ENCODE measurements around the gene WFIKKN1.

Gene WFIKKN1

DNA sequence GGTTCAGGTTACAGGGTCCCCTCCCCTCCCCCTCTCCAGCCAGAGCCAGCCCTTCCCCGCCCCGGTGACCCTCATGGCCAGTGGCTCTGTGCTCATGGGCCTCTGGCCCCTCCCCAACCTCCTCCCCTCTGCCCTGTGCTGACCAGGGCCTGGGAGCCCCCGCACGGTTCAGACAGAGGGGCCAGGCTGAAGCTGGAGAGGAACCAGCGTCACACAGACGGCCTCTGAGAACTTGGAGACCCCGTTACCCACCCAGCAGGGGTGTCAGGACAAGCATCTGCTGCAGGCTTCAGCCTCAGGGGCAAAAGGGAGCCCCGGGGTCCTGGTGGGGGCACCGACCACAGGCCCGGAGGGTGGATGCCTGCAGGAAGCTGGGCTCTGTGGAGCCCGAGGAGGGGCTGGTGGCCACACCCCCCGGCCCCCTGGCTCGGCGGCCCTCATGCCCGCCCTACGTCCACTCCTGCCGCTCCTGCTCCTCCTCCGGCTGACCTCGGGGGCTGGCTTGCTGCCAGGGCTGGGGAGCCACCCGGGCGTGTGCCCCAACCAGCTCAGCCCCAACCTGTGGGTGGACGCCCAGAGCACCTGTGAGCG lies at the start of gene WFIKKN1:
WFIKKN1 (plus strand) TSS at position 171 of the 591 bp plus-strand sequence; CDS start at position 440, 269 bp downstream.
- DNase-seq = no peak

- DNase-seq = no peak
These were observed 48.6 kb upstream of the WFIKKN1 start for GRCh38 chr16:582218-582613.

DNA sequence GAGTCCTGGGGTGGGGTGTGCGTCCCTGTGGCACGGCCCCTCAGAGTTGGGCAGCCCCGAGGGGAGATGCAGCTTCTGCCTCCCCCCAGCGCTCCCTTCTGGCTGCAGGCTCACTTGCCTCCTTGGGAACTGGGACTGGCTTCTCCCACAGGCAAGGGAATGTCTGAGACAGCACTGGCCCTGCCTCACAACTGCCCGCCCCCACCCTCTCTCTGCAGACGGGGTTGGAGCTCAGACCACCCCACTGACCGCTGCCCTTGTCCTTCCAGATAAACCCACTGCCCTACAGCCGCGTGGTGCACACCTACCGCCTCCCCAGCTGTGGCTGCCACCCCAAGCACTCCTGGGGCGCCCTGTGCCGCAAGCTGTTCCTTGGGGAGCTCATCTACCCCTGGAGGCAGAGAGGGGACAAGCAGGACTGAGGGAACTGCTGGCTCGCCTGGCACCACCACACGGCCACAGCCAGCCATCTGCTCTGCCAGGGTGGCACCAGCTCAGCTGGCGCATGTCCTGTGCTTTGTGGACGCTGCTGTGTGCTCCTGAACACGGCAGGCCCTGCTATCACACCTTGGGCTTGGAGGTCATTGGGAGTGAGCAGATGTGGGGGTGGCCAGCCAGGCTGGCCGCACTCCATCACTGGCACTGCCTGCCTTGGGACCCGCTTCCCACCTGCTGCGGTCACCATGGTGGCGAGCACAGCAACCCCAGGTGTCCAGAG lies 48.0 kb upstream of the WFIKKN1 start:
- DNase-seq = no peak

GRCh38 chr16:583470-583814 lies 47.3 kb upstream of the WFIKKN1 start:
- no peak for DNase-seq

DNA sequence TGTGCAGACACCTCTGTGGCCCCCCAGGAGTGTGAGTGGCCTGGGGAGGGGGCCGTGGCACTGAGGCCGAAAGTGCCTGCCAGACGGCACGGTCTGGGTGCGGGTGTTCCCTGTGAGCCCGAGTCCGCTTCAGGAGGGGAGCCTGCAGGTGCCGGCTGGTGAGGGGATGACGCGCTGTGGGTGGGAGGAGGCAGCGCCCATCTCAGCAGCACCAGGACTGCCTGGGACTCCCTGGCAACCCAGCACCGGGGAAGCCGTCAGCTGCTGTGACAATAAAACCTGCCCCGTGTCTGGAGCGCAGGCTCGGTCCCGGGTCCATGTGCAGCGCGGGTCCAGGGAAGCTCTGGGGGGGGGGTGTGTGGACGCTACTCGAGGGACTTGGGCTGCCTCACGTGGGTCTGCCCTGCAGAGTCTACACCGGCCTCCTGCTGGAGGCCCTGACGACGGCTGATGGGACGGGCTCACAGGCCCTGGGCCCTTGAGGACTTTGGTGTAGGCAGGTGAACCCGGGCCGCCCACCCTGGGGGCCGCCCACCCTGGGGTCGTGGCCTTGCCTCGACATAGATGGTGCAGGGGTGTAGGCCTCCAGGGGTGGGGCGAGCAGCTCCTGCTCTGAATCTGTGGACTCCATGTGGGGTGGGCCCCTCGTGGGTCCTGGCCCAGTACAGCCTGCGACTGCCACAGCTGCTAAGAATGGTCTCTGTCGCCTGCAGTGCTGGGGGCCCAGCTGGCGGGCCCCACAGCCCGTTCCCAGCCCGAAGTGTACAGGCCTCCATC lies 46.8 kb upstream of the WFIKKN1 start:
- DNase-seq = no peak

GRCh38 chr16:585351-585750 lies 45.4 kb upstream of the WFIKKN1 start:
- DNase-seq = no peak

GRCh38 chr16:586047-586644 lies 44.6 kb upstream of the WFIKKN1 start:
- no peak for DNase-seq

DNA sequence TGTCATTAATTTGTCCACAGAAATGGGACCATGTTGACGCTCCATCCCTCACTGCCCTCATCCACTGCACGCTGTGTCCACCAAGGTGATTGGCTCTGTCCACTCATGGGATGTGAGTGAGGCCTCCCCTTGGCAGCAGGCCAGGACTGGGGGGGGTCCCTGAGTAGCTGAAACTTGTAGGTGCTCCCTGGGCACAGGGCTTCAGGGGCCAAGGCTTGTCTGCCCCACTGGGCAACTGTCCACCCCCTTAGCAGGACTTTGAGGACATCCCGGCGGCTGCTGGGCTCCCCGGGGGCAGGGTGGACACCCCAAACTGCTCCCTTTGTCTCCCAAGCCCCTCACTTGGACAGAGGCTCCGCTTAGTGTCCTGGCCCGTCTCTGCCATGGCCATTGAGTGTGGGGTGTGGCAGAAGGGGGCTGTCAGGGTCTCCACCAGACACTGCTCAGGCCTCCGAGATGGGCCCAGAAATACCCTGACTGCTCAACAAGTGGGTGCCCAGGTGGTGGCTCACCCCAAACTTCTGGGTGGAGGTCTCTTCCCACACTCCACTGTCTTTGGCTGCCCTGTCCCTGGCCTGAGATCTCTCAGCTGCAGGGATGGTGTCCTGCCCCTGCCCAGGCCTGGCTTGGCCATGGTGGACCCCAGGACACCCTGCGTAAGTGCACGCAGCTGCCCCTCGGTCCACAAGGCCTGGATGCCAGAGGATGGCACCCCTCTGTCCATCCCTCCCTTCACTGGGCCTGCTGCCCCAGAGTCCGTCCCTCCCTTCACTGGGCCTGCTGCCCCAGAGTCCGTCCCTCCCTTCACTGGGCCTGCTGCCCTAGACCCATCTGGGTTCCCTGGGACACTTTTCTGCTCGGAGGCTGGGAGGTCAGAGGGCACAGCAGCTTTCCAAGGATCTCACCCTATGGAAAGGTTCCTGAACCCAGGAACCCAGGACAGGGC lies 43.9 kb upstream of the WFIKKN1 start:
- DNase-seq = no peak

DNA sequence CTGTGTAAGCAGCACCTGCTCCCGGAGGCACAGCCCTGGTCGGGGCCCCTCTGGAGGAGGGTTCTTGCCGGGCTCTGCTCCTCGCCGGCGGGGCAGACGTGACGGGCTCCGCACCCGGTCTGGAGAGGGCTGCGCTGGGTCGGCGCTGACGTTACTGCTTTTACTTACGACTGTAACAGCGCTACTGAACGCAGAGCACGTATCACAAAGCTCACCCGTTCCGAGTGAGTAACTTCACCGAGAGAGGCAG lies 42.2 kb upstream of the WFIKKN1 start:
- peak; percentile 70 for DNase-seq

DNA sequence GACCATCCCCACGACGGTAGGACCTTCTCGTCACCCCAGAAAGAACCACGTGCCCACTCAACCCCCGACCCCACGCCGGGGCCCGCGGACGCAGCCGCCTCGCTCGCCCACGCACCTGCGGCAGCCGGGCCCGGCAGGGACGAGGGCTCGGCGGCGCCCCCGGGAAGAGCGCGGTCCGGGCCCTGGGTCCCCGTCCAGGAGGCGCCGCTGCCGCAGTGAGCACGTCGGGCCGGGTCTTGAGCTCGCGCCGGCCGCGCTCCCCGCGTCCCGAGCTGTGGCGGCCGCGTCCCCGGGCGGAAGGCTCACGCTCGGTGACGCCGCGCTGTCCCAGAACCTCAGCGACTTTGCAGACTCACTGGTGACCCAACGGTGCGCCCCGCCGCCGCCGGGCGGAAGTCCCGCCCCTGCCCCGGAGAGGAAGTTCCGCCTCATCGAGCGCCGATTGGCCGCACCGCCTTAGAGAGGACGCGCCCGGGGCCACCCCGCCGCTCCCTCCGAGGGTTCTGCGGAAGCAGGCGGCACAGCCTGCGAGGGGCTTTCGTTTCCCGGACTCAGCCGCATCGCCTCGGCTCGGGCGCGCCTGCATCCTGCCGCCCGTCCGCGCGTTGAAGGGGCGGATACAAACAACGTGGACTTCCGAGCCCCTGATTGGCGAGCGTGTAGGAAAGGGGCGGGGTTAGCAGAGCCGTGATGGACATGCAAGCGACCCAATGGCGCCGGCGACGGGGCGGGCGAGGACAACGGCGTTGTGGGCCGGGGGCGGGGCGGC lies 41.7 kb upstream of the WFIKKN1 start:
- DNase-seq = peak; percentile 100

DNA sequence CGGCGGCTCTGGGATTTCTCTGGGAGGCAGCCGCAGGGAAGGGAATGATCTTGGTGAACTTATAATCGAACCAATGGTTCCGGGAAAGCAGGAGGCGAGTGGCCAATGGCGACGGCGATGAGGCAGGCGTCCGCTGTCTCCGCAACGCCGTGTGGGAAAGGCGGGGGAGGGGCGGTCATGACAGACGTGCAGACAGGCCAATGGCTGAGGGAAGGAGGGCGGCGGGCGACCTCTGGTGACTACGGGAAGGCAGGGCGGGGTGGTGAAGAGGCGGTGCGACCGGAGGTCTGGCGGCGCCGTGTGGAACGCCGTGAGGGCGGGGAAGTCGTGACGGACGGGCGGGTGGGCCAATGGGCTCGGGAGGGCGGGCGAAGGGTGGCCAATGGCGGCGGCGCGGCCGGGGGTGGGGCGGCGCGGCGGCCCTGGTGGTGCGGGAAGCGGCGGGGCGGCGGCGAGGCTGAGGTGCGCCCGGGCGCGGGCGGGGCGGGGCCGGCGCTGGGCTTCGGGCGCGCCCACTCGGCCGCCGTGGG lies 41.1 kb upstream of the WFIKKN1 start, which contains the start of gene RAB40C:
RAB40C (plus strand) TSS at position 409 of the 530 bp plus-strand sequence. CDS start 226 bp downstream, outside the sequence.
- peak; percentile 99 for DNase-seq

DNA sequence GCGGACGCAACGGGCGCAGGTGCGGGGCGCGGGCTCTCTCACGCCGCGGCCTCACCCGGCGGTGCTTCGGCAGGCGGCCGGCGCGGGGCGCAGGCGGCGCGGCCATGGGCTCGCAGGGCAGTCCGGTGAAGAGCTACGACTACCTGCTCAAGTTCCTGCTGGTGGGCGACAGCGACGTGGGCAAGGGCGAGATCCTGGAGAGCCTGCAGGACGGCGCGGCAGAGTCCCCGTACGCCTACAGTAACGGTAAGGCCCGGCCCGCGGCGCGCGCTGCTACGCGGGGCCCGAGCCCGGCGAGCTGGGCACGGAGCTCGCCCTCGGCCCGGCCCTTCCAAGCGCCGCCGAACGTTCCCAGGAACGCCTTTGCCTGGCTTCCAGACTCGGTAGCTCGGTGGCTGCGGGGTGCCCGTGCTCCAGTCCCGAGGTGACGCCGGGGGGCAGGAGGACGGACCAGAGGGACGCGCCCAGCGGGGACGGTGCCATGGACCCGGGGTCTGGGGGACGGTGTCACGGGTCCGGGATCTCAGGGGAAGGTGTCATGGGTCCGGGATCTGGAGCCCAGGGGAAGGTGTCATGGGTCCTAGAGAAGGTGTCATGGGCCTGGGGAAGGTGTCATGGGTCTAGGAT lies 40.5 kb upstream of the WFIKKN1 start:
- DNase-seq = no peak

DNA sequence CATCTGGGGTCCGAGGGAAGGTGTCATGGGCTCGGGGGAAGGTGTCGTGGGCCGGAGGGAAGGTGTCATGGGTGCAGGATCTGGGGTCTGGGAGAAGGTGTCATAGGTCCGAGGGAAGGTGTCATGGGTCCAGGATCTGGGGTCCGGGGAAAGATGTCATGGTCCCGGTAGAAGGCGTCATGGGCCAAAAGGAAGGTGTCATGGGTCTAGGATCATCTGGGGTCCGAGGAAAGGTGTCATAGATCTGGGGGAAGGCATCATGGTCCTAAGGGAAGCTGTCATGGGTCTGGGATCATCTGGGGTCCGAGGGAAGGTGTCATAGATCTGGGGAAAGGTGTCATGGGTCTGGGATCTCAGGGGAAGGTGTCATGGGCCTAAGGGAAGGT lies 40.0 kb upstream of the WFIKKN1 start:
- DNase-seq = no peak

GRCh38 chr16:591231-591630 lies 39.6 kb upstream of the WFIKKN1 start:
- DNase-seq = no peak

DNA sequence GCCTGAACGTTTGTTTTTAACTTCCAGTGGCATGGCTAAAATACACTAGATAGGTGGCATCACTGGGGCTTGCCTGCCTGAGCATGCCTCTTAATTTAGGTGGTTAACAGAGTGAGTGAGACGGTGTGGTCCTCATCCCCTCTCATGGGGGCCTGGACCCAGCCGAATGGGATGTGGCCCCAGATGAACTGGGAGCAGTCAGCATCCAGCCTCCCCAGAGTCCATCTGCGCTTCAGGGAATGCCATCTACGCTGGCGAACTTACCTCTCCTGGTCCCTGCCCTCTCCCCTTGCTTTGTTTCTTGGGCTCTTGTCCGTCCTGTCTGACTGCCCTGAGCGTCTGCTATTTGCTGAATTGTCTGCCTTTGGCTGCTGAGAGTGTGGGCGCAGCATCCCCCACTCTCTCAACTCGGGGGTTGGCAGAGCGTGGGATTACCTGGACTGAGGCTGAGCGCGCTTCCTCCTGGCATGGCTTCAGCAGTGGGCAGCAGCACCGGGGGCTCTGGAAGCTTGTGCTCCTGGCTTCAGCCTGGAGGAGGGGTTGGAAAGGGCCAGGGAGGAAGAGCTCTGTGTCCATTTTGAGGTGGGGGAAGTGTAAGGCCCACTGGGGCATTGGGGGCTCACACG lies 38.8 kb upstream of the WFIKKN1 start:
- DNase-seq = no peak

DNA sequence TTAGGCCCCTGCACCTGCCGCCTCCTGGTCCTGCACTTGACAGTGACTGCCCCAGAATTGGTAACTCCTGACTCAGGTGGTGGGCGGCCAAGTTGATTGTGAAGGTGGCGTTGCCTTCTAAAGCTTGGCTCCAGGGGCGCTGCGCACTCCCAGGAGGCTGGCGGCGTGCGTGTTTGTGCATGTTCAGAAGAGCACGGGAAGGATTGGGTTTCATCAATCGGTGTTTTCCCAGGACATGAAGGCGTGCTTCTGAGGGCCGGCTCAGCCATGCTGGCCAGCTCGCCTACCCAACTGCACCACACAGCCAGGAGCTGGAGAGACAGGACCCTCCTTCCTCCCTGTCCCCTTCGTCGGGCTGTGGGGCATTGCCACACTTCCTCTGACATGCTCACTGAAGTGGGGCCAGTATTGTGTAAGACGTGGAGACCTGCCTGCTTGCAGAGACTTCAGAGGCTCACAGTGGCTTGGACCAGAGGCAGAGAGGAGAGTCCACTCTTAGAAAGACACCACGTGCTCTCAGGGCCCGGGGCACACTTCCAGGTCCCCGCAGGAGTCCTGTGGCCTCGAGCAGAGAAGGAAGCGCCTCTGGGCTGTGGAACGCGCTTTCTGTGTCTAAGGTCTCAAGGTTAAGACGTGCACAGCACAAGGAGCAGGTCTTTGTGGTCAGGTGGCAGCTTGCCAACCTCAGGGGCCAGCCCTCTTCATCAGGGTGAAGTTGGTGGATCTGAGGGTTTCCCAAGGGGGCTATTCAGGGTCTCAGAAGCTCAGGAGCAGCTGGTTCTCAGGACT lies 38.1 kb upstream of the WFIKKN1 start:
- DNase-seq = no peak

DNA sequence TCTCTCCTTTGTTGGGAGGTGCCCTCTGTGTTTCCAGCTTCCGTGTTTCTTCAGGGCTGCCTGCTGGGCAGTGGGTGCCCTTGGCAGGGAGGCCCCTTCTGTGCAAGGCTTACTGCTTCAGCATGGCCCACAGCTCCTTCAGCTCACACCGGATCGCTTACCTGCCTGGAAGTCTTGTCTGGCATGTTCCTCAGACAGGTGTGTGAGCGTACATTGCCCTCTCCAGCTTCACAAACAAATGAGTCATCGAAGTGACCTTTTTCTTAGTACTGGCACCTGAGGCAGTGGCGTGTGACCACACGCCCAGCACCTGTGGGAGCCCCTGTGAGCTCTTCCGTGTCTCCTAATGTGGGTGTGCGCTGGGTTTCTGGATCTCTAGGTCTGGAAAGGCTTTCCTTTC lies 37.4 kb upstream of the WFIKKN1 start:
- DNase-seq = no peak

DNA sequence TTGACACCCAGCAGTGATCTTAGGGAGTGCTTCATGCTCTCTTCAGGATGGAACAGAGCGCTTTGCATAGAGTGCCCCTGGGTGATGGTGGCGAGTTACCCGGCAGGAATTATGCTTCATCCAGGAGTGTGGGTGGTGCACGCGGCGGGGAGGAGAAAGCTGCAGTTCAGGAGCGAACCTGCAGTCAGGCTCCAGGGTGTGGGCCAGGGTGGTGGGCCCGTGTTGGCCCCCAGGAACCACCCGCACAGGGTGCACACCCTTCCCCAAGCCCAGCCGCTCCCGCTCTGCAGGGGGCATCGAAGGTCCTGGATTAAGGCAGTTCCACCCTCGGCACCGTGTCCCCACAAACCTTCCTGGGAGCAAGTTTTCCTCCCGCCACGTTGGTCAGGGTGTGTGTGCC lies 37.0 kb upstream of the WFIKKN1 start:
- no peak for DNase-seq

GRCh38 chr16:595094-595528 lies 35.7 kb upstream of the WFIKKN1 start:
- DNase-seq = no peak

Data from right forelimb (tissue), 1 donor.